SK-N-SH treated with all-trans-retinoic acid at 6 μM for 48 hours (cell line): Measurements from ENCODE around the gene ACSL5.

Experiments used
- BACH2 ChIP-seq: fragments of 250-450 bp; sonication (Bioruptor Pico); IDR thresholded peaks from 2 replicates; pipeline ENCODE4 v1.9.0; 2021; ENCODE audit warnings: mild to moderate bottlenecking, borderline replicate concordance
- ESRRG ChIP-seq: fragments of 250-450 bp; sonication (Bioruptor Pico); IDR thresholded peaks from 2 replicates; pipeline ENCODE4 v1.6.1; 2021; ENCODE audit warnings: mild to moderate bottlenecking
- ISL1 ChIP-seq: fragments of 250-450 bp; sonication (Bioruptor Pico); IDR thresholded peaks from 2 replicates; pipeline ENCODE4 v2.1.2; 2022; ENCODE audit warnings: mild to moderate bottlenecking, moderate library complexity
- PPARA ChIP-seq: fragments of 250-450 bp; sonication (Bioruptor Pico); IDR thresholded peaks from 2 replicates; pipeline ENCODE4 v1.5.0; 2020; ENCODE audit warnings: mild to moderate bottlenecking, borderline replicate concordance
- TCF4 ChIP-seq: fragments of 250-450 bp; sonication (Bioruptor Pico); IDR thresholded peaks from 2 replicates; pipeline ENCODE4 v1.8.0; 2021; ENCODE audit warnings: mild to moderate bottlenecking, moderate library complexity, borderline replicate concordance
- ZC3H10 ChIP-seq: fragments of 250-450 bp; sonication (Bioruptor Pico); IDR thresholded peaks from 2 replicates; pipeline ENCODE4 v1.5.1; 2021; ENCODE audit warnings: mild to moderate bottlenecking, moderate library complexity
- ZFP3 ChIP-seq: fragments of 250-450 bp; sonication (Bioruptor Pico); IDR thresholded peaks from 2 replicates; pipeline ENCODE4 v1.5.0; 2020; ENCODE audit warnings: mild to moderate bottlenecking, moderate library complexity
- ZFP30 ChIP-seq: fragments of 450-650 bp; formaldehyde crosslinking; IDR thresholded peaks from 2 replicates; pipeline ENCODE4 v1.5.0; 2022; ENCODE audit warnings: mild to moderate bottlenecking, moderate library complexity
- ZNF565 ChIP-seq: fragments of 450-650 bp; formaldehyde crosslinking; conservative IDR thresholded peaks from 2 replicates; pipeline ENCODE4 v1.5.0; 2020; ENCODE audit warnings: low read depth, mild to moderate bottlenecking, moderate library complexity
- ZNF70 ChIP-seq: fragments of 450-650 bp; formaldehyde crosslinking; IDR thresholded peaks from 2 replicates; pipeline ENCODE4 v1.5.0; 2020; ENCODE audit warnings: mild to moderate bottlenecking, moderate library complexity
- ZNF8 ChIP-seq: fragments of 450-650 bp; formaldehyde crosslinking; IDR thresholded peaks from 2 replicates; pipeline ENCODE4 v1.5.0; 2020; ENCODE audit warnings: mild to moderate bottlenecking, moderate library complexity
- TF ChIP-seq, protein P1 (sequence below): fragments of 250-450 bp; sonication (Bioruptor Pico); IDR thresholded peaks from 2 replicates; pipeline ENCODE4 v1.8.0; 2020; ENCODE audit warnings: mild to moderate bottlenecking, moderate library complexity, borderline replicate concordance
- TF ChIP-seq, protein P2 (sequence below): fragments of 250-450 bp; sonication (Bioruptor Pico); IDR thresholded peaks from 2 replicates; pipeline ENCODE4 v1.5.1; 2020; ENCODE audit warnings: low read depth, mild to moderate bottlenecking, moderate library complexity

DNA sequence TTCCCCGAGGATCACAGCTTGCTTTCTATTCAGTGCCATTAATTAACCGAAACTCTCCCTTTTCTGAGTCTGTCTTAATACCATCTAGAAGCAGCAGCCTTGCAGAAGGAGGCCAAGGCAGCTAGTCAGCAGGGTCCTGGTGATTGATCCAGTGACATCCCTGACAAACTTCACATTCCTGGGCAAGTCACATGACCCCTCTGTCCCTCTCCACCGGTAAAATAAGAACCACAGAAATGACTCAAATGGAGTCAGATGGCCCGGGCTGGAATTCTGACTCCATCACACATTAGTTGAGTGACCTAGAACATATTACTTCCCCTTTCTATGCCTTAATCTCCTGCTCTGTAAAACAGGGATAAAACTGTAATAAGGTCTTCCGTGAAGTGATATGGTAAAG lies 17.2 kb upstream of the ACSL5 start:
- TF ChIP-seq TCF4 (CRISPR knock-in tag) = no peak
- no peak for TF ChIP-seq ZNF70
- TF ChIP-seq, protein P1, sequence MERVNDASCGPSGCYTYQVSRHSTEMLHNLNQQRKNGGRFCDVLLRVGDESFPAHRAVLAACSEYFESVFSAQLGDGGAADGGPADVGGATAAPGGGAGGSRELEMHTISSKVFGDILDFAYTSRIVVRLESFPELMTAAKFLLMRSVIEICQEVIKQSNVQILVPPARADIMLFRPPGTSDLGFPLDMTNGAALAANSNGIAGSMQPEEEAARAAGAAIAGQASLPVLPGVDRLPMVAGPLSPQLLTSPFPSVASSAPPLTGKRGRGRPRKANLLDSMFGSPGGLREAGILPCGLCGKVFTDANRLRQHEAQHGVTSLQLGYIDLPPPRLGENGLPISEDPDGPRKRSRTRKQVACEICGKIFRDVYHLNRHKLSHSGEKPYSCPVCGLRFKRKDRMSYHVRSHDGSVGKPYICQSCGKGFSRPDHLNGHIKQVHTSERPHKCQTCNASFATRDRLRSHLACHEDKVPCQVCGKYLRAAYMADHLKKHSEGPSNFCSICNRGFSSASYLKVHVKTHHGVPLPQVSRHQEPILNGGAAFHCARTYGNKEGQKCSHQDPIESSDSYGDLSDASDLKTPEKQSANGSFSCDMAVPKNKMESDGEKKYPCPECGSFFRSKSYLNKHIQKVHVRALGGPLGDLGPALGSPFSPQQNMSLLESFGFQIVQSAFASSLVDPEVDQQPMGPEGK (CRISPR knock-in tag) = no peak
- TF ChIP-seq, protein P2, sequence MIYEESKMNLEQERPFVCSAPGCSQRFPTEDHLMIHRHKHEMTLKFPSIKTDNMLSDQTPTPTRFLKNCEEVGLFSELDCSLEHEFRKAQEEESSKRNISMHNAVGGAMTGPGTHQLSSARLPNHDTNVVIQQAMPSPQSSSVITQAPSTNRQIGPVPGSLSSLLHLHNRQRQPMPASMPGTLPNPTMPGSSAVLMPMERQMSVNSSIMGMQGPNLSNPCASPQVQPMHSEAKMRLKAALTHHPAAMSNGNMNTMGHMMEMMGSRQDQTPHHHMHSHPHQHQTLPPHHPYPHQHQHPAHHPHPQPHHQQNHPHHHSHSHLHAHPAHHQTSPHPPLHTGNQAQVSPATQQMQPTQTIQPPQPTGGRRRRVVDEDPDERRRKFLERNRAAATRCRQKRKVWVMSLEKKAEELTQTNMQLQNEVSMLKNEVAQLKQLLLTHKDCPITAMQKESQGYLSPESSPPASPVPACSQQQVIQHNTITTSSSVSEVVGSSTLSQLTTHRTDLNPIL (CRISPR knock-in tag) = no peak
- no peak for TF ChIP-seq ZFP30 (CRISPR knock-in tag)
- no peak for TF ChIP-seq BACH2 (CRISPR knock-in tag)
- TF ChIP-seq ZC3H10 (CRISPR knock-in tag) = no peak
- no peak for TF ChIP-seq ZNF8
- no peak for TF ChIP-seq PPARA (CRISPR knock-in tag)
- TF ChIP-seq ZFP3 (CRISPR knock-in tag) = no peak
- no peak for TF ChIP-seq ZNF565 (CRISPR knock-in tag)
- TF ChIP-seq ISL1 = no peak
- TF ChIP-seq ESRRG (CRISPR knock-in tag) = no peak
